Suprapubic skin (tissue), 3 donors: Measurements from ENCODE around the gene MED12L.
"Not testable (repeated sequence)": the region's sequence is repeated elsewhere in the genome, so short reads cannot be mapped to it uniquely, and the experiment has no call there.

ENCODE experiments used
- CTCF ChIP-seq, 2 donors: fragments of 200-600 bp in 1 of 2; fragments of 450-650 bp in 1 of 2; sonication (generic) in 1 of 2; IDR thresholded peaks; one replicate each; pipeline ENCODE4 v1.5.1; 2016 to 2019; ENCODE audit warnings: antibody characterized with exemption in 2 of 2, mild to moderate bottlenecking in 1 of 2, moderate library complexity in 1 of 2
- POLR2A ChIP-seq, 2 donors: fragments of 450-650 bp; IDR thresholded peaks; one replicate each; pipeline ENCODE4 v1.6.1; 2017; ENCODE audit warnings: antibody characterized with exemption in 2 of 2, mild to moderate bottlenecking in 2 of 2, moderate library complexity in 2 of 2

- not testable (repeated sequence) for TF ChIP-seq CTCF, POLR2A (IDR thresholded peaks at IDR 0.05)
Measured at GRCh38 chr3:151169948-151170679, 84.7 kb downstream of the MED12L start.
